Measurements from ENCODE around the gene UBAC2. TPM values are rescaled to one million over a fixed set of nuclear protein-coding genes. Genes with fewer than 3 reads are reported as not detected.

UBAC2 gene
- total and polyA plus RNA-seq, 2 of the 8 experiments (the other 6 are each of a cell fraction or from before 2014, with no cell fraction given), result 75.9 to 76.9 TPM

GRCh38 chr13:99366075-99366987, 165.7 kb downstream of the UBAC2 start (continued):
- no peak for TF ChIP-seq RBBP5 (IDR thresholded peaks at IDR 0.05; ENCODE audit: borderline replicate concordance, low read depth, low read length)
